ENCODE measurements around the gene AGMO.

The AGMO gene

DNA sequence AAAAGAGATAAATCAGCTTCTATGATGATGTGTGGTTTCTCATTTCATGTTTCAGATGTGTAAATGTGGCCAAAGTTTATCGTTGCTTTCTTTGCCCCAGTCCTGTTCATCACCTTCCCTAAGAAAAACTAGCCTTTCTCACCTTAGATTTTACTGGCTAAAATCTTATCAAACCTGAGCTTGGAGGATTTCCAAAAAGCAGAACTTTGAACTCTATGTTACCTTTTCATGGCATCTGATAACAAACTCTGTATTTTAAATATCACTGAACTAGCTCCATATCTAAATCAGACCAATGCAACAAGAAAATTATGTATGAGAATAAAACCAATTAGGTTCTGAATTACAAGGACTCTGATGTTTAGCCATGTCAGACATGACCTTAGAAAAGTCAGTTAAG lies 335.8 kb downstream of the AGMO start:
- Histone ChIP-seq H3K4me1 (ENCODE audit: control insufficient read depth, low read depth, low read length) (no peaks in the 10 kb centered on the region), H4K5ac (ENCODE audit: low read length) (no peak overlapping the region), H3K18ac (ENCODE audit: low read length) (no peak overlapping the region), H3K27ac (ENCODE audit: low read depth, low read length) (no peak overlapping the region), H3K9ac (ENCODE audit: low read length) (no peak overlapping the region), H2BK120ac (ENCODE audit: low read depth, low read length) (no peak overlapping the region), H3K27me3 (ENCODE audit: insufficient read depth, low read length, poor library complexity) (no peaks in the 10 kb centered on the region), H3K4me3 (ENCODE audit: low read length) (no peak overlapping the region), H3K23ac (ENCODE audit: low read length) (no peak overlapping the region), H2BK15ac (replicated peaks; ENCODE audit: low read depth) (no peak overlapping the region), H2BK5ac (ENCODE audit: low read length) (no peak overlapping the region), H4K8ac (ENCODE audit: low read depth, low read length) (no peak overlapping the region), H3K36me3 (ENCODE audit: control insufficient read depth, insufficient read depth, low read length) (no peaks in the 10 kb centered on the region), H3K79me2 (ENCODE audit: control insufficient read depth, insufficient read depth, low read length) (no peaks in the 10 kb centered on the region), H3K4ac (ENCODE audit: low read depth, low read length) (no peak overlapping the region), H3K4me2 (ENCODE audit: low read length) (no peak overlapping the region), H3K56ac (ENCODE audit: low read length) (no peak overlapping the region), H2AK5ac (ENCODE audit: low read length) (no peak overlapping the region), H3K79me1 (ENCODE audit: low read length) (no peaks in the 10 kb centered on the region)
- no CpG with 5 or more reads among the region's 1 CpG for WGBS (ENCODE audit: extremely low coverage, insufficient coverage, low lambda C conversion rate)
- DNase-seq, result no peak

DNA sequence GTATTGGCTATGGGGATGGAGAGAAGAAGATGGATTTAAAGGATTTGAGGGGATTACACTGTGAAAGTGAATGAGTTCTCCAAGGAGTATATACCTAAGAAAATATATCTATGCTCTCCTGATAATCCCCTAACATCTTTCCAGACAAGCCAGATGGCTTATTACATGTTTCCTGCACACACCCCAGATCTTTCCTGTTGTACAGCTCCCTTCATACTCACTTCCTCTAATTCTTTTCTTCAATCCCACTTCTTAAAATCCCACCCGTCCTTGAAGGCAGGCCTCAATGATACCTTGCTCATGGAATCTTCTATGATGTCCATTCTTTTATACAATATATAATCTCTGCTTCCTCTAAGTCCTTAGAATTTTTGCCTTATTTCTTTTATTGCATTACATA lies 342.1 kb downstream of the AGMO start:
- no peaks in the 10 kb centered on the region for H3K79me1 ChIP-seq (ENCODE audit: low read length)
- no peak overlapping the region for H2BK15ac ChIP-seq (replicated peaks; ENCODE audit: low read depth)
- H4K8ac ChIP-seq (ENCODE audit: low read depth, low read length), result no peak overlapping the region
- H3K27me3 ChIP-seq (ENCODE audit: insufficient read depth, low read length, poor library complexity), result no peaks in the 10 kb centered on the region
- no peaks in the 10 kb centered on the region for H3K36me3 ChIP-seq (ENCODE audit: control insufficient read depth, insufficient read depth, low read length)
- DNase-seq, result no peak
- H3K27ac ChIP-seq (ENCODE audit: low read depth, low read length), result no peak overlapping the region
- H2AK5ac ChIP-seq (ENCODE audit: low read length), result no peak overlapping the region
- no peaks in the 10 kb centered on the region for H3K79me2 ChIP-seq (ENCODE audit: control insufficient read depth, insufficient read depth, low read length)
- H3K4me2 ChIP-seq (ENCODE audit: low read length), result no peak overlapping the region
- H3K4me1 ChIP-seq (ENCODE audit: control insufficient read depth, low read depth, low read length), result no peaks in the 10 kb centered on the region
- H3K18ac ChIP-seq (ENCODE audit: low read length), result no peak overlapping the region
- H2BK120ac ChIP-seq (ENCODE audit: low read depth, low read length), result no peak overlapping the region
- no peak overlapping the region for H4K5ac ChIP-seq (ENCODE audit: low read length)
- H3K56ac ChIP-seq (ENCODE audit: low read length), result no peak overlapping the region
- no peak overlapping the region for H3K4me3 ChIP-seq (ENCODE audit: low read length)
- no CpG with 5 or more reads among the region's 1 CpG for WGBS (ENCODE audit: extremely low coverage, insufficient coverage, low lambda C conversion rate)
- H3K23ac ChIP-seq (ENCODE audit: low read length), result no peak overlapping the region
- H2BK5ac ChIP-seq (ENCODE audit: low read length), result no peak overlapping the region
- H3K9ac ChIP-seq (ENCODE audit: low read length), result no peak overlapping the region
- no peak overlapping the region for H3K4ac ChIP-seq (ENCODE audit: low read depth, low read length)

GRCh38 chr7:15218261-15218660 lies 343.6 kb downstream of the AGMO start:
- no peaks in the 10 kb centered on the region for H3K79me2 ChIP-seq (ENCODE audit: control insufficient read depth, insufficient read depth, low read length)
- H3K56ac ChIP-seq (ENCODE audit: low read length), result no peak overlapping the region
- H2BK5ac ChIP-seq (ENCODE audit: low read length), result no peak overlapping the region
- H3K4ac ChIP-seq (ENCODE audit: low read depth, low read length), result no peak overlapping the region
- no peak overlapping the region for H2BK120ac ChIP-seq (ENCODE audit: low read depth, low read length)
- no peak overlapping the region for H3K23ac ChIP-seq (ENCODE audit: low read length)
- H2AK5ac ChIP-seq (ENCODE audit: low read length), result no peak overlapping the region
- no peak overlapping the region for H3K27ac ChIP-seq (ENCODE audit: low read depth, low read length)
- H3K18ac ChIP-seq (ENCODE audit: low read length), result no peak overlapping the region
- no CpG with 5 or more reads among the region's 1 CpG for WGBS (ENCODE audit: extremely low coverage, insufficient coverage, low lambda C conversion rate)
- H3K79me1 ChIP-seq (ENCODE audit: low read length), result no peaks in the 10 kb centered on the region
- no peak overlapping the region for H3K9ac ChIP-seq (ENCODE audit: low read length)
- DNase-seq, result no peak
- H3K4me2 ChIP-seq (ENCODE audit: low read length), result no peak overlapping the region
- no peaks in the 10 kb centered on the region for H3K4me1 ChIP-seq (ENCODE audit: control insufficient read depth, low read depth, low read length)
- H3K4me3 ChIP-seq (ENCODE audit: low read length), result no peak overlapping the region
- no peak overlapping the region for H4K5ac ChIP-seq (ENCODE audit: low read length)
- no peaks in the 10 kb centered on the region for H3K36me3 ChIP-seq (ENCODE audit: control insufficient read depth, insufficient read depth, low read length)
- H2BK15ac ChIP-seq (replicated peaks; ENCODE audit: low read depth), result no peak overlapping the region
- H3K27me3 ChIP-seq (ENCODE audit: insufficient read depth, low read length, poor library complexity), result no peaks in the 10 kb centered on the region
- no peak overlapping the region for H4K8ac ChIP-seq (ENCODE audit: low read depth, low read length)

- no peak overlapping the region for H3K9ac ChIP-seq (ENCODE audit: low read length)
- no peak overlapping the region for H3K56ac ChIP-seq (ENCODE audit: low read length)
- H3K27ac ChIP-seq (ENCODE audit: low read depth, low read length), result no peak overlapping the region
- no peak overlapping the region for H2AK5ac ChIP-seq (ENCODE audit: low read length)
- whole genome bisulfite sequencing (ENCODE audit: extremely low coverage, insufficient coverage, low lambda C conversion rate), result no CpG with 5 or more reads among the region's 4 CpGs
- H3K4ac ChIP-seq (ENCODE audit: low read depth, low read length), result no peak overlapping the region
- no peak overlapping the region for H4K8ac ChIP-seq (ENCODE audit: low read depth, low read length)
- no peak for DNase-seq
- H3K27me3 ChIP-seq (ENCODE audit: insufficient read depth, low read length, poor library complexity), result no peaks in the 10 kb centered on the region
- H3K4me2 ChIP-seq (ENCODE audit: low read length), result no peak overlapping the region
- H2BK5ac ChIP-seq (ENCODE audit: low read length), result no peak overlapping the region
- H2BK15ac ChIP-seq (replicated peaks; ENCODE audit: low read depth), result no peak overlapping the region
- no peaks in the 10 kb centered on the region for H3K4me1 ChIP-seq (ENCODE audit: control insufficient read depth, low read depth, low read length)
- no peak overlapping the region for H4K5ac ChIP-seq (ENCODE audit: low read length)
- H3K4me3 ChIP-seq (ENCODE audit: low read length), result no peak overlapping the region
- H2BK120ac ChIP-seq (ENCODE audit: low read depth, low read length), result no peak overlapping the region
- H3K79me1 ChIP-seq (ENCODE audit: low read length), result no peaks in the 10 kb centered on the region
- H3K36me3 ChIP-seq (ENCODE audit: control insufficient read depth, insufficient read depth, low read length), result no peaks in the 10 kb centered on the region
- H3K18ac ChIP-seq (ENCODE audit: low read length), result no peak overlapping the region
- H3K23ac ChIP-seq (ENCODE audit: low read length), result no peak overlapping the region
- H3K79me2 ChIP-seq (ENCODE audit: control insufficient read depth, insufficient read depth, low read length), result no peaks in the 10 kb centered on the region
These were observed 346.2 kb downstream of the AGMO start for GRCh38 chr7:15215616-15216015.

DNA sequence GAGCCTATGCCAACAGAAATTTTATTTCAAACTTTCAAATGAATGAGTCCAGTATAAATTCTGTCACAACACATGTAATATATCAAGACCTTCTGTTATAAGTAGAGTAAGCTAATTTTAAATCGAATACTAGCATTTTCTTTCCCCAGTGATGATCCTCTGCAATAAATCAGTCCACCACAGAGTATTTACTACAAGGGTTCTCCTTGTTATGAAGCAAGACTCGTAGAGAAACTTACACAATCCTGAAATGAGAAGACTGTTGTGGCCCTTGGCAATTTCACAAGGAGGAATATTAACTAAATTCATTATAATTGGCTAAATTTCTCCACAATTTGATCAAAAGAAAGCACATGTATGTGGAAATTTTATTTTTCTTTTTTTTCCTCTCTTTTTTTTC lies 346.8 kb downstream of the AGMO start:
- no CpG with 5 or more reads among the region's 2 CpGs for WGBS (ENCODE audit: extremely low coverage, insufficient coverage, low lambda C conversion rate)
- H2BK120ac ChIP-seq (ENCODE audit: low read depth, low read length), result no peak overlapping the region

GRCh38 chr7:15213093-15213492 lies 348.7 kb downstream of the AGMO start:
- no peak for DNase-seq
- H3K56ac ChIP-seq (ENCODE audit: low read length), result no peak overlapping the region
- no peaks in the 10 kb centered on the region for H3K27me3 ChIP-seq (ENCODE audit: insufficient read depth, low read length, poor library complexity)
- H4K8ac ChIP-seq (ENCODE audit: low read depth, low read length), result no peak overlapping the region
- H2BK5ac ChIP-seq (ENCODE audit: low read length), result no peak overlapping the region
- WGBS (ENCODE audit: extremely low coverage, insufficient coverage, low lambda C conversion rate), result no CpG with 5 or more reads among the region's 2 CpGs
- H3K18ac ChIP-seq (ENCODE audit: low read length), result no peak overlapping the region
- no peaks in the 10 kb centered on the region for H3K79me1 ChIP-seq (ENCODE audit: low read length)
- no peak overlapping the region for H2BK15ac ChIP-seq (replicated peaks; ENCODE audit: low read depth)
- H4K5ac ChIP-seq (ENCODE audit: low read length), result no peak overlapping the region
- no peak overlapping the region for H3K4me2 ChIP-seq (ENCODE audit: low read length)
- H3K4me1 ChIP-seq (ENCODE audit: control insufficient read depth, low read depth, low read length), result peaks cover 2% of the 10 kb centered on the region
- no peak overlapping the region for H3K4ac ChIP-seq (ENCODE audit: low read depth, low read length)
- no peak overlapping the region for H3K27ac ChIP-seq (ENCODE audit: low read depth, low read length)
- H3K4me3 ChIP-seq (ENCODE audit: low read length), result no peak overlapping the region
- no peak overlapping the region for H3K9ac ChIP-seq (ENCODE audit: low read length)
- H3K79me2 ChIP-seq (ENCODE audit: control insufficient read depth, insufficient read depth, low read length), result no peaks in the 10 kb centered on the region
- no peak overlapping the region for H2BK120ac ChIP-seq (ENCODE audit: low read depth, low read length)
- no peak overlapping the region for H3K23ac ChIP-seq (ENCODE audit: low read length)
- no peaks in the 10 kb centered on the region for H3K36me3 ChIP-seq (ENCODE audit: control insufficient read depth, insufficient read depth, low read length)
- no peak overlapping the region for H2AK5ac ChIP-seq (ENCODE audit: low read length)

More for the DNA sequence above, 346.8 kb downstream of the AGMO start:
- Histone ChIP-seq H3K9ac (ENCODE audit: low read length) (no peak overlapping the region), H3K4me2 (ENCODE audit: low read length) (no peak overlapping the region), H3K4me1 (ENCODE audit: control insufficient read depth, low read depth, low read length) (no peaks in the 10 kb centered on the region), H3K4me3 (ENCODE audit: low read length) (no peak overlapping the region), H3K27ac (ENCODE audit: low read depth, low read length) (no peak overlapping the region), H3K18ac (ENCODE audit: low read length) (no peak overlapping the region), H3K79me1 (ENCODE audit: low read length) (no peaks in the 10 kb centered on the region), H4K8ac (ENCODE audit: low read depth, low read length) (no peak overlapping the region), H3K56ac (ENCODE audit: low read length) (no peak overlapping the region), H2BK5ac (ENCODE audit: low read length) (no peak overlapping the region), H2BK15ac (replicated peaks; ENCODE audit: low read depth) (no peak overlapping the region), H3K79me2 (ENCODE audit: control insufficient read depth, insufficient read depth, low read length) (no peaks in the 10 kb centered on the region), H4K5ac (ENCODE audit: low read length) (no peak overlapping the region), H3K4ac (ENCODE audit: low read depth, low read length) (no peak overlapping the region), H3K36me3 (ENCODE audit: control insufficient read depth, insufficient read depth, low read length) (no peaks in the 10 kb centered on the region), H3K23ac (ENCODE audit: low read length) (no peak overlapping the region), H2AK5ac (ENCODE audit: low read length) (no peak overlapping the region), H3K27me3 (ENCODE audit: insufficient read depth, low read length, poor library complexity) (no peaks in the 10 kb centered on the region)
- DNase-seq, result no peak

Data from mesendoderm (in vitro differentiated cells).